H9 (cell line): ENCODE data around the gene RUFY2. TPM values are rescaled to one million over a fixed set of nuclear protein-coding genes. Genes with fewer than 3 reads are reported as not detected.

Experiments used
- DNase-seq: peaks from one replicate; pipeline ENCODE4 v3.0.0-alpha.2; 2017
- H2AFZ ChIP-seq: one replicate; pipeline ENCODE4 v1.6.1; 2013; ENCODE audit warnings: mild to moderate bottlenecking, low read length, control low read depth, moderate library complexity
- H2AK5ac ChIP-seq: 2 replicates; pipeline ENCODE4 v1.6.1; 2013; ENCODE audit warnings: low read length, control low read depth, mixed read lengths; ENCODE audit not compliant: insufficient read length
- H2BK120ac ChIP-seq: one replicate; pipeline ENCODE4 v1.6.1; 2013; ENCODE audit warnings: low read depth, mild to moderate bottlenecking, low read length, control low read depth, inconsistent platforms; ENCODE audit not compliant: poor library complexity, severe bottlenecking
- H2BK12ac ChIP-seq: 2 replicates; pipeline ENCODE4 v1.6.1; 2013; ENCODE audit warnings: low read length, control low read depth, mixed read lengths, low read depth; ENCODE audit not compliant: insufficient read length
- H2BK15ac ChIP-seq: 2 replicates; pipeline ENCODE4 v1.6.1; 2013; ENCODE audit warnings: low read depth, low read length, control low read depth
- H2BK20ac ChIP-seq: one replicate; pipeline ENCODE4 v1.6.1; 2013; ENCODE audit warnings: low read depth, mild to moderate bottlenecking, low read length, control low read depth, inconsistent platforms; ENCODE audit not compliant: poor library complexity, severe bottlenecking
- H2BK5ac ChIP-seq: 2 replicates; pipeline ENCODE4 v1.6.1; 2013; ENCODE audit warnings: low read length, control low read depth, mixed read lengths; ENCODE audit not compliant: insufficient read length
- H3K14ac ChIP-seq: 2 replicates; pipeline ENCODE4 v1.6.1; 2013; ENCODE audit warnings: low read length, control low read depth; ENCODE audit not compliant: insufficient read depth
- H3K18ac ChIP-seq: 2 replicates; pipeline ENCODE4 v1.6.1; 2013; ENCODE audit warnings: low read depth, mild to moderate bottlenecking, mixed read lengths, low read length, control low read depth; ENCODE audit not compliant: insufficient read length
- H3K23ac ChIP-seq: 2 replicates; pipeline ENCODE4 v1.6.1; 2013; ENCODE audit warnings: low read length, control low read depth, mixed read lengths, low read depth; ENCODE audit not compliant: insufficient read length
- H3K23me2 ChIP-seq: 2 replicates; pipeline ENCODE4 v1.6.1; 2013; ENCODE audit warnings: low read depth, mild to moderate bottlenecking, mixed read lengths, low read length, control low read depth; ENCODE audit not compliant: insufficient read length, poor library complexity, severe bottlenecking
- H3K27ac ChIP-seq: 2 replicates; pipeline ENCODE4 v1.5.1; 2013; ENCODE audit warnings: low read length, control low read depth, mixed read lengths, low read depth; ENCODE audit not compliant: insufficient read length
- H3K27me3 ChIP-seq: 2 replicates; pipeline ENCODE4 v1.6.1; 2013; ENCODE audit warnings: low read length, control low read depth, inconsistent platforms; ENCODE audit not compliant: insufficient read depth
- H3K4ac ChIP-seq: 2 replicates; pipeline ENCODE4 v1.6.1; 2013; ENCODE audit warnings: low read depth, mild to moderate bottlenecking, control low read depth, inconsistent platforms, low read length, moderate library complexity
- H3K4me1 ChIP-seq: 2 replicates; pipeline ENCODE4 v1.6.1; 2013; ENCODE audit warnings: low read length, control low read depth, inconsistent platforms; ENCODE audit not compliant: insufficient read depth
- H3K4me2 ChIP-seq: 2 replicates; pipeline ENCODE4 v1.6.1; 2013; ENCODE audit warnings: low read length, control low read depth, mixed read lengths; ENCODE audit not compliant: insufficient read length, insufficient read depth
- H3K56ac ChIP-seq: 2 replicates; pipeline ENCODE4 v1.6.1; 2013; ENCODE audit warnings: low read depth, mild to moderate bottlenecking, mixed read lengths, low read length, control low read depth; ENCODE audit not compliant: insufficient read length
- H3K79me1 ChIP-seq: 2 replicates; pipeline ENCODE4 v1.6.1; 2013; ENCODE audit warnings: low read depth, mild to moderate bottlenecking, moderate library complexity, low read length, control low read depth, inconsistent platforms; ENCODE audit not compliant: insufficient read depth, poor library complexity, severe bottlenecking
- H3K79me2 ChIP-seq: 2 replicates; pipeline ENCODE4 v1.6.1; 2013; ENCODE audit warnings: low read length, control low read depth, inconsistent platforms; ENCODE audit not compliant: insufficient read depth
- H3K9ac ChIP-seq: 2 replicates; pipeline ENCODE4 v1.6.1; 2013; ENCODE audit warnings: low read length, control low read depth, mixed read lengths; ENCODE audit not compliant: insufficient read length; ENCODE audit errors: extremely low read depth
- H3K9me3 ChIP-seq: one replicate; pipeline ENCODE4 v1.6.1; 2013; ENCODE audit warnings: low read depth, low read length, inconsistent platforms; ENCODE audit not compliant: control insufficient read depth
- H3T11ph ChIP-seq: one replicate; pipeline ENCODE4 v1.6.1; 2013; ENCODE audit warnings: mild to moderate bottlenecking, low read length, control low read depth, inconsistent platforms
- H4K20me1 ChIP-seq: one replicate; pipeline ENCODE4 v1.6.1; 2013; ENCODE audit not compliant: control insufficient read depth, insufficient read length, insufficient read depth
- H4K5ac ChIP-seq: 2 replicates; pipeline ENCODE4 v1.6.1; 2013; ENCODE audit warnings: low read depth, mild to moderate bottlenecking, mixed read lengths, low read length, control low read depth; ENCODE audit not compliant: insufficient read length
- H4K8ac ChIP-seq: replicated peaks from 2 replicates; pipeline ENCODE4 v1.6.1; 2013; ENCODE audit warnings: low read length, control low read depth, mixed read lengths, low read depth; ENCODE audit not compliant: insufficient read length
- H4K91ac ChIP-seq: 2 replicates; pipeline ENCODE4 v1.6.1; 2013; ENCODE audit warnings: low read depth, mild to moderate bottlenecking, moderate library complexity, mixed read lengths, low read length, control low read depth; ENCODE audit not compliant: insufficient read length
- H3K27ac Mint-ChIP-seq, 3 experiments: 2 replicates in 2 of 3; 3 replicates in 1 of 3; pipeline ENCODE4 v1.8.0; 2020 to 2021; ENCODE audit warnings: mixed read lengths in 3 of 3, mild to moderate bottlenecking in 1 of 3, moderate library complexity in 1 of 3
- H3K27me3 Mint-ChIP-seq: 2 replicates; pipeline ENCODE4 v1.8.0; 2021; ENCODE audit warnings: low read depth, mild to moderate bottlenecking, moderate library complexity, mixed read lengths
- H3K36me3 Mint-ChIP-seq, 3 experiments: 2 replicates in 2 of 3; 3 replicates in 1 of 3; pipeline ENCODE4 v1.8.0; 2020 to 2021; ENCODE audit warnings: low read depth in 3 of 3, mixed read lengths in 3 of 3; ENCODE audit not compliant: insufficient read depth in 1 of 3
- H3K4me1 Mint-ChIP-seq, 2 experiments: 2 replicates each; pipeline ENCODE4 v1.8.0; 2020; ENCODE audit warnings: mixed read lengths in 2 of 2
- H3K4me3 Mint-ChIP-seq, 2 experiments: 2 replicates in 1 of 2; 3 replicates in 1 of 2; pipeline ENCODE4 v1.8.0; 2020 to 2021; ENCODE audit warnings: mild to moderate bottlenecking in 2 of 2, mixed read lengths in 2 of 2, moderate library complexity in 1 of 2
- H3K9me3 Mint-ChIP-seq, 2 experiments: 2 replicates in 1 of 2; 3 replicates in 1 of 2; pipeline ENCODE4 v1.8.0; 2020; ENCODE audit warnings: mild to moderate bottlenecking in 2 of 2, mixed read lengths in 2 of 2, moderate library complexity in 1 of 2
- CTCF ChIP-seq: fragments of 200-600 bp; sonication (generic); conservative IDR thresholded peaks from 3 replicates; pipeline ENCODE4 v1.8.0; 2021; ENCODE audit warnings: antibody characterized with exemption, mild to moderate bottlenecking
- WGBS: extraction: QIAGEN DNeasy Blood & Tissue Kit; methylation state at CpG from one replicate; pipeline ENCODE4 v1.1.7; 2013; ENCODE audit warnings: missing lambda C conversion rate, low lambda C conversion rate, mixed read lengths; ENCODE audit not compliant: insufficient read length; ENCODE audit errors: extremely low coverage; 5-methylcytosine and 5-hydroxymethylcytosine counted together
- total RNA-seq: library from RNA; stranded (reverse); gene quantifications from 2 replicates; pipeline ENCODE4 v1.2.1, GENCODE V29; 2021

Gene RUFY2
- total RNA-seq, 1 experiment from 2014 or later, result 14.1 TPM

GRCh38 chr10:68364101-68364886 lies 42.8 kb downstream of the RUFY2 start:
- no peaks in the 10 kb centered on the region for H3K23me2 ChIP-seq
- H2BK12ac ChIP-seq, result no peak overlapping the region
- H3K4ac ChIP-seq, result no peak overlapping the region
- H4K5ac ChIP-seq, result no peak overlapping the region
- no peaks in the 10 kb centered on the region for H3K4me1 Mint-ChIP-seq
- WGBS, result 100% methylated on average over 1 of the region's 3 CpGs
- no peak overlapping the region for H3K4me2 ChIP-seq
- no peak overlapping the region for H3K23ac ChIP-seq
- H4K20me1 ChIP-seq, result no peaks in the 10 kb centered on the region
- no peak overlapping the region for H2BK20ac ChIP-seq
- H4K91ac ChIP-seq, result no peak overlapping the region
- no peak for DNase-seq
- H2AFZ ChIP-seq, result no peak overlapping the region
- no peaks in the 10 kb centered on the region for H3K4me1 ChIP-seq
- H3K27me3 Mint-ChIP-seq, result no peaks in the 10 kb centered on the region
- peaks cover 0 to 36% (median 25%) of the 10 kb centered on the region in 3 experiments; a peak in 6 of 7 replicates for H3K36me3 Mint-ChIP-seq
- H3T11ph ChIP-seq, result no peak overlapping the region
- H3K56ac ChIP-seq, result no peak overlapping the region
- H2AK5ac ChIP-seq, result no peak overlapping the region
- H3K79me1 ChIP-seq, result no peaks in the 10 kb centered on the region
- no peak overlapping the region for H3K14ac ChIP-seq
- H3K9me3 ChIP-seq, result no peaks in the 10 kb centered on the region
- H2BK5ac ChIP-seq, result no peak overlapping the region
- H3K27ac ChIP-seq, result no peak overlapping the region
- no peak overlapping the region for H3K9ac ChIP-seq
- no peaks in the 10 kb centered on the region for H3K27me3 ChIP-seq
- no peak overlapping the region for H2BK15ac ChIP-seq
- no peak overlapping the region for H3K4me3 Mint-ChIP-seq
- H4K8ac ChIP-seq, result no peak overlapping the region
- H3K18ac ChIP-seq, result no peak overlapping the region
- no peak overlapping the region for H3K27ac Mint-ChIP-seq
- H2BK120ac ChIP-seq, result no peak overlapping the region
- H3K79me2 ChIP-seq, result no peaks in the 10 kb centered on the region
- no peaks in the 10 kb centered on the region for H3K9me3 Mint-ChIP-seq
- TF ChIP-seq CTCF, result no peak
